HUES64 (cell line): Measurements from ENCODE around the gene SH3RF3.

Experiments
- H3K27ac ChIP-seq: 2 replicates; pipeline ENCODE4 v1.7.0; 2013; ENCODE audit warnings: low read depth, low read length, inconsistent platforms
- H3K27me3 ChIP-seq: 2 replicates; pipeline ENCODE4 v1.6.1; 2013; ENCODE audit warnings: mild to moderate bottlenecking, low read length; ENCODE audit not compliant: insufficient read depth
- H3K36me3 ChIP-seq: 2 replicates; pipeline ENCODE4 v1.6.1; 2013; ENCODE audit warnings: mild to moderate bottlenecking, low read length; ENCODE audit not compliant: insufficient read depth
- H3K4me1 ChIP-seq: 2 replicates; pipeline ENCODE4 v1.6.1; 2013; ENCODE audit warnings: mild to moderate bottlenecking, low read length, moderate library complexity; ENCODE audit not compliant: insufficient read depth
- H3K4me3 ChIP-seq: 2 replicates; pipeline ENCODE4 v1.5.1; 2013; ENCODE audit warnings: mild to moderate bottlenecking, low read length, moderate library complexity
- H3K9ac ChIP-seq: 2 replicates; pipeline ENCODE4 v1.6.1; 2013; ENCODE audit warnings: mild to moderate bottlenecking, low read depth, low read length
- H3K9me3 ChIP-seq: 2 replicates; pipeline ENCODE4 v1.6.1; 2013; ENCODE audit warnings: low read depth, low read length; ENCODE audit not compliant: insufficient read depth
- WGBS: fragments of 150-250, 120-280 bp; methylation state at CpG from one replicate; pipeline ENCODE4 v1.1.7; 2013; ENCODE audit warnings: missing lambda C conversion rate; 5-methylcytosine and 5-hydroxymethylcytosine counted together

Gene SH3RF3

GRCh38 chr2:109336296-109336695 is 207.3 kb downstream of the SH3RF3 start:
- no peak overlapping the region for H3K9ac ChIP-seq

GRCh38 chr2:109337221-109337620 is 208.2 kb downstream of the SH3RF3 start:
- Histone ChIP-seq H3K4me1 (peaks cover 10% of the 10 kb centered on the region), H3K9me3 (no peaks in the 10 kb centered on the region), H3K9ac (no peak overlapping the region), H3K36me3 (no peaks in the 10 kb centered on the region), H3K4me3 (no peak overlapping the region), H3K27ac (no peak overlapping the region), H3K27me3 (no peaks in the 10 kb centered on the region)
- 96% methylated on average over 9 of the region's 9 CpGs for WGBS

More at GRCh38 chr2:109336296-109336695, 207.3 kb downstream of the SH3RF3 start:
- Histone ChIP-seq H3K27ac (no peak overlapping the region), H3K4me1 (peaks cover 18% of the 10 kb centered on the region), H3K9me3 (no peaks in the 10 kb centered on the region), H3K36me3 (no peaks in the 10 kb centered on the region), H3K4me3 (no peak overlapping the region), H3K27me3 (no peaks in the 10 kb centered on the region)
- 58% methylated on average over 6 of the region's 6 CpGs for WGBS

- H3K27ac ChIP-seq: no peak overlapping the region
- H3K9ac ChIP-seq: no peak overlapping the region
- H3K4me3 ChIP-seq: no peak overlapping the region
- no peaks in the 10 kb centered on the region for H3K9me3 ChIP-seq
- WGBS: 92% methylated on average over 4 of the region's 6 CpGs
- no peaks in the 10 kb centered on the region; the same call in 1 of the 2 replicates for H3K4me1 ChIP-seq
- H3K27me3 ChIP-seq: no peaks in the 10 kb centered on the region
- H3K36me3 ChIP-seq: no peaks in the 10 kb centered on the region
Observed at GRCh38 chr2:109339519-109339966, 210.5 kb downstream of the SH3RF3 start.

- Histone ChIP-seq H3K9me3 (no peaks in the 10 kb centered on the region), H3K27me3 (no peaks in the 10 kb centered on the region), H3K4me3 (no peak overlapping the region), H3K9ac (no peak overlapping the region), H3K4me1 (no peaks in the 10 kb centered on the region; the same call in 1 of the 2 replicates), H3K27ac (no peak overlapping the region), H3K36me3 (no peaks in the 10 kb centered on the region)
- WGBS: 100% methylated on average over 4 of the region's 4 CpGs
Observed at GRCh38 chr2:109340381-109340780, 211.4 kb downstream of the SH3RF3 start.

GRCh38 chr2:109341355-109342255 is 212.6 kb downstream of the SH3RF3 start:
- Histone ChIP-seq H3K27ac (no peak overlapping the region), H3K9me3 (no peaks in the 10 kb centered on the region), H3K27me3 (no peaks in the 10 kb centered on the region), H3K36me3 (no peaks in the 10 kb centered on the region), H3K9ac (no peak overlapping the region), H3K4me1 (no peaks in the 10 kb centered on the region), H3K4me3 (no peak overlapping the region)
- WGBS: 94% methylated on average over 7 of the region's 7 CpGs

GRCh38 chr2:109342256-109342850 is 213.3 kb downstream of the SH3RF3 start:
- Histone ChIP-seq H3K27me3 (no peaks in the 10 kb centered on the region), H3K4me3 (no peak overlapping the region), H3K9me3 (no peaks in the 10 kb centered on the region), H3K36me3 (no peaks in the 10 kb centered on the region), H3K9ac (no peak overlapping the region), H3K27ac (no peak overlapping the region), H3K4me1 (no peaks in the 10 kb centered on the region)
- 95% methylated on average over 18 of the region's 18 CpGs for WGBS

- Histone ChIP-seq H3K4me1 (no peaks in the 10 kb centered on the region), H3K36me3 (no peaks in the 10 kb centered on the region), H3K27ac (no peak overlapping the region), H3K9me3 (no peaks in the 10 kb centered on the region), H3K9ac (no peak overlapping the region), H3K27me3 (no peaks in the 10 kb centered on the region), H3K4me3 (no peak overlapping the region)
- 92% methylated on average over 5 of the region's 6 CpGs for WGBS
Observed at GRCh38 chr2:109342930-109343329, 213.9 kb downstream of the SH3RF3 start.

- no peaks in the 10 kb centered on the region for H3K27me3 ChIP-seq
- no peak overlapping the region for H3K4me3 ChIP-seq
- no peak overlapping the region for H3K27ac ChIP-seq
- H3K9me3 ChIP-seq: no peaks in the 10 kb centered on the region
- H3K36me3 ChIP-seq: no peaks in the 10 kb centered on the region
- WGBS: 88% methylated on average over 5 of the region's 5 CpGs
- H3K9ac ChIP-seq: no peak overlapping the region
- H3K4me1 ChIP-seq: no peaks in the 10 kb centered on the region; the same call in 1 of the 2 replicates
Observed at GRCh38 chr2:109343460-109343859, 214.5 kb downstream of the SH3RF3 start.

- WGBS: 96% methylated on average over 9 of the region's 9 CpGs
- peaks cover 2% of the 10 kb centered on the region; the same call in 1 of the 2 replicates for H3K4me1 ChIP-seq
- H3K4me3 ChIP-seq: no peak overlapping the region
- H3K9me3 ChIP-seq: no peaks in the 10 kb centered on the region
- H3K27ac ChIP-seq: no peak overlapping the region
- no peaks in the 10 kb centered on the region for H3K27me3 ChIP-seq
- H3K9ac ChIP-seq: no peak overlapping the region
- H3K36me3 ChIP-seq: no peaks in the 10 kb centered on the region
Observed at GRCh38 chr2:109344270-109344805, 215.3 kb downstream of the SH3RF3 start.

- Histone ChIP-seq H3K36me3 (no peaks in the 10 kb centered on the region), H3K27ac (no peak overlapping the region), H3K9ac (no peak overlapping the region), H3K9me3 (no peaks in the 10 kb centered on the region), H3K4me3 (no peak overlapping the region), H3K27me3 (no peaks in the 10 kb centered on the region), H3K4me1 (peaks cover 3% of the 10 kb centered on the region; the same call in 1 of the 2 replicates)
- 93% methylated on average over 10 of the region's 10 CpGs for whole genome bisulfite sequencing
Observed at GRCh38 chr2:109345091-109345490, 216.1 kb downstream of the SH3RF3 start.
